HCT116 (cell line): ENCODE data around the gene STX12. TPM values are rescaled to one million over a fixed set of nuclear protein-coding genes. Genes with fewer than 3 reads are reported as not detected.
A peak's percentile ranks its signal among the peaks of the same experiment; 100 is the strongest.

Experiments
- ATAC-seq: fragments of 200-7000 bp; cut with Tn5 transposase; 2 replicates; pipeline ENCODE4 v1.9.1; 2020; ENCODE audit warnings: mild to moderate bottlenecking, moderate library complexity
- BruUV-seq: library from RNA; stranded (reverse); fragments of 400-500 nt; replicated peaks from 2 replicates; lab custom pipeline; 2021; lab: Mats Ljungman, UMichigan
- CTCF ChIA-PET: fragments of 300-600 bp; sonication (Branson Sonifier 250); formaldehyde crosslinking; loops from one replicate; lab custom pipeline; 2021; ENCODE audit warnings: antibody characterized with exemption; lab: Charles Lee
- POLR2A ChIA-PET: fragments of 300-600, 350-600 bp; sonication (Branson Sonifier 250); formaldehyde crosslinking; loops from one replicate; lab custom pipeline; 2021; ENCODE audit warnings: antibody characterized with exemption; lab: Charles Lee
- RAD21 ChIA-PET, 2 experiments: fragments of 300-600 bp; sonication (Branson Sonifier 250); formaldehyde crosslinking; loops; one replicate each; lab custom pipeline; 2023; ENCODE audit warnings: low total read pairs in 2 of 2; ENCODE audit not compliant: uncharacterized antibody in 2 of 2, unreplicated experiment in 2 of 2, low non-redundant PET in 1 of 2; lab: Charles Lee
- DNase-seq: peaks from one replicate; pipeline ENCODE4 v3.0.0-alpha.2; 2010; ENCODE audit warnings: low read depth, low spot score
- H2AFZ ChIP-seq: fragments of 200-600 bp; shearing (Covaris generic), sonication (generic); 2 replicates; pipeline ENCODE4 v1.6.1; 2017; ENCODE audit warnings: low read depth, mixed run types, mixed read lengths, antibody characterized with exemption, low read length; ENCODE audit not compliant: poor library complexity, severe bottlenecking
- H3K27ac ChIP-seq: 2 replicates; pipeline ENCODE4 v1.5.1; 2012; ENCODE audit warnings: low read depth, low read length
- H3K27me3 ChIP-seq: fragments of 200-600 bp; sonication (generic); 2 replicates; pipeline ENCODE4 v1.6.1; 2016; ENCODE audit warnings: mixed run types, low read length, mixed read lengths; ENCODE audit not compliant: insufficient read depth
- H3K36me3 ChIP-seq, 2 experiments: fragments of 200-500 bp in 1 of 2; fragments of 200-600 bp in 1 of 2; sonication (Bioruptor generic) in 1 of 2; sonication (generic) in 1 of 2; 2 replicates each; pipeline versions ENCODE4 v1.5.1 to v1.6.1; 2014 to 2016; ENCODE audit warnings: low read length in 2 of 2, inconsistent platforms in 1 of 2, mixed read lengths in 1 of 2, mixed run types in 1 of 2; ENCODE audit not compliant: insufficient read depth in 2 of 2, control insufficient read depth in 1 of 2
- H3K4me1 ChIP-seq, 2 experiments: fragments of 200-600 bp in 1 of 2; sonication (generic) in 1 of 2; 2 replicates each; pipeline versions ENCODE4 v1.5.1 to v1.6.1; 2012 to 2017; ENCODE audit warnings: low read length in 2 of 2, inconsistent platforms in 1 of 2, mild to moderate bottlenecking in 1 of 2, mixed read lengths in 1 of 2, mixed run types in 1 of 2, moderate library complexity in 1 of 2; ENCODE audit not compliant: insufficient read depth in 2 of 2, control insufficient read depth in 1 of 2
- H3K4me2 ChIP-seq: fragments of 200-600 bp; sonication (generic); 2 replicates; pipeline ENCODE4 v1.6.1; 2017; ENCODE audit warnings: mixed run types, low read length, mixed read lengths
- H3K4me3 ChIP-seq, 2 experiments: fragments of 200-600 bp in 1 of 2; sonication (generic) in 1 of 2; replicated peaks in 1 of 2; 2 replicates each; pipeline ENCODE4 v1.5.1; 2011 to 2016; ENCODE audit warnings: low read length in 2 of 2, control low read depth in 1 of 2, low read depth in 1 of 2, mild to moderate bottlenecking in 1 of 2, mixed read lengths in 1 of 2, mixed run types in 1 of 2
- H3K79me2 ChIP-seq: fragments of 200-600 bp; sonication (generic); 2 replicates; pipeline ENCODE4 v1.6.1; 2017; ENCODE audit warnings: mild to moderate bottlenecking, mixed run types, low read length, moderate library complexity, mixed read lengths; ENCODE audit not compliant: insufficient read depth
- H3K9ac ChIP-seq: fragments of 200-600 bp; sonication (generic); 2 replicates; pipeline ENCODE4 v1.6.1; 2016; ENCODE audit warnings: low read length, mixed read lengths
- H3K9me2 ChIP-seq: fragments of 200-600 bp; sonication (generic), shearing (Covaris generic); 2 replicates; pipeline ENCODE4 v1.6.1; 2017; ENCODE audit warnings: mixed run types, mild to moderate bottlenecking, moderate library complexity; ENCODE audit not compliant: insufficient read depth
- H3K9me3 ChIP-seq, 2 experiments: fragments of 200-500 bp in 1 of 2; fragments of 200-600 bp in 1 of 2; sonication (Bioruptor generic) in 1 of 2; sonication (generic) in 1 of 2; 2 replicates each; pipeline ENCODE4 v1.6.1; 2014 to 2017; ENCODE audit warnings: low read length in 2 of 2, mixed read lengths in 2 of 2, inconsistent platforms in 1 of 2, low read depth in 1 of 2, mild to moderate bottlenecking in 1 of 2, mixed run types in 1 of 2, moderate library complexity in 1 of 2; ENCODE audit not compliant: control insufficient read depth in 1 of 2, insufficient read depth in 1 of 2
- H4K20me1 ChIP-seq: fragments of 200-600 bp; sonication (generic), shearing (Covaris generic); 2 replicates; pipeline ENCODE4 v1.6.1; 2017; ENCODE audit warnings: mixed run types, mild to moderate bottlenecking, moderate library complexity; ENCODE audit not compliant: insufficient read depth
- ATF3 ChIP-seq: IDR thresholded peaks from 2 replicates; pipeline ENCODE4 v1.6.1; 2012
- CBX3 ChIP-seq: IDR thresholded peaks from 2 replicates; pipeline ENCODE4 v1.6.1; 2012; ENCODE audit warnings: low read depth
- CEBPB ChIP-seq: IDR thresholded peaks from 2 replicates; pipeline ENCODE4 v1.6.1; 2012; ENCODE audit warnings: low read depth
- CTCF ChIP-seq, 3 experiments: fragments of 200-600 bp in 1 of 3; sonication (generic) in 1 of 3; IDR thresholded peaks in 2 of 3; conservative IDR thresholded peaks in 1 of 3; 2 replicates each; pipeline ENCODE4 v1.5.1; 2012 to 2017; ENCODE audit warnings: low read depth in 2 of 3, low read length in 2 of 3, antibody characterized with exemption in 1 of 3, borderline replicate concordance in 1 of 3, control low read depth in 1 of 3, mild to moderate bottlenecking in 1 of 3, mixed read lengths in 1 of 3, mixed run types in 1 of 3, moderate library complexity in 1 of 3; ENCODE audit not compliant: insufficient read depth in 1 of 3
- EGR1 ChIP-seq: IDR thresholded peaks from 2 replicates; pipeline ENCODE4 v1.6.1; 2012; ENCODE audit warnings: low read depth
- ELF1 ChIP-seq: IDR thresholded peaks from 2 replicates; pipeline ENCODE4 v1.6.1; 2012; ENCODE audit warnings: low read depth, borderline replicate concordance
- FOSL1 ChIP-seq: IDR thresholded peaks from 2 replicates; pipeline ENCODE4 v1.6.1; 2012; ENCODE audit warnings: low read depth
- JUND ChIP-seq: IDR thresholded peaks from 2 replicates; pipeline ENCODE4 v1.6.1; 2012
- MAX ChIP-seq: IDR thresholded peaks from 2 replicates; pipeline ENCODE4 v1.6.1; 2012
- POLR2A ChIP-seq: IDR thresholded peaks from 2 replicates; pipeline ENCODE4 v1.7.0; 2011; ENCODE audit warnings: borderline replicate concordance; ENCODE audit not compliant: insufficient read depth, insufficient read length; ENCODE audit errors: extremely low read depth
- POLR2AphosphoS5 ChIP-seq: IDR thresholded peaks from 2 replicates; pipeline ENCODE4 v1.6.1; 2011; ENCODE audit warnings: mild to moderate bottlenecking, low read depth, low read length, moderate library complexity
- REST ChIP-seq: IDR thresholded peaks from 2 replicates; pipeline ENCODE4 v1.6.1; 2012; ENCODE audit warnings: low read depth
- SIN3A ChIP-seq: IDR thresholded peaks from 2 replicates; pipeline ENCODE4 v1.6.1; 2012; ENCODE audit warnings: low read depth
- SP1 ChIP-seq: IDR thresholded peaks from 2 replicates; pipeline ENCODE4 v1.6.1; 2012; ENCODE audit warnings: low read depth
- TCF7L2 ChIP-seq: IDR thresholded peaks from 2 replicates; pipeline ENCODE4 v1.7.0; 2011; ENCODE audit warnings: borderline replicate concordance, inconsistent platforms; ENCODE audit not compliant: insufficient read depth, insufficient read length; ENCODE audit errors: extremely low read depth
- ZBTB33 ChIP-seq: IDR thresholded peaks from 2 replicates; pipeline ENCODE4 v1.6.1; 2011; ENCODE audit warnings: mild to moderate bottlenecking, low read length, moderate library complexity; ENCODE audit not compliant: insufficient replicate concordance; ENCODE audit errors: extremely low read depth
- ZFX ChIP-seq: fragments of 450-650 bp; IDR thresholded peaks from 2 replicates; pipeline ENCODE4 v1.6.1; 2017
- intact Hi-C: fragments of 100-400 bp; cut with micrococcal nuclease; formaldehyde crosslinking; loops from 2 replicates; pipeline ENCODE4 v1.10.0; 2022
- total RNA-seq: library from RNA; stranded (reverse); gene quantifications from one replicate; pipeline ENCODE4 v1.2.1, GENCODE V29; 2021; ENCODE audit not compliant: unreplicated experiment

STX12 gene
- total RNA-seq, 1 experiment from 2014 or later: 27.6 TPM

GRCh38 chr1:27725374-27726172 lies 47.4 kb upstream of the STX12 start, which contains the start of gene FAM76A:
Gene FAM76A (plus strand): TSS chr1:27725961. CDS start chr1:27726081, 120 bp downstream.
- CTCF ChIA-PET: interaction anchor here (0.5 to 1.6 kb wide), 8 partner anchors 35 to 643 kb away, joined by 3 to 11 read pairs (median 4); partner anchors contain the start of gene STX12
- H3K4me3 ChIP-seq: peak within 1 kb of the TSS; percentile 65 to 66
- no TSS peak for BruUV-seq

More at GRCh38 chr1:27725374-27726172, 47.4 kb upstream of the STX12 start, which contains the start of gene FAM76A:
- ATAC-seq (peak; percentile 95), DNase-seq (peak; percentile 98)
- Histone ChIP-seq H3K27ac (peak within 1 kb of the TSS; percentile 76), H2AFZ (peak within 1 kb of the TSS; percentile 6), H3K36me3 (no peaks in the 10 kb centered on the region), H3K79me2 (no peaks in the 10 kb centered on the region), H3K9me2 (no peaks in the 10 kb centered on the region), H3K4me1 (peaks cover 10 to 17% of the 10 kb centered on the region in 2 experiments), H3K4me2 (peak within 1 kb of the TSS; percentile 82), H3K9ac (peak within 1 kb of the TSS; percentile 75), H3K9me3 (no peaks in the 10 kb centered on the region), H3K27me3 (no peaks in the 10 kb centered on the region), H4K20me1 (no peaks in the 10 kb centered on the region)
- intact Hi-C loops: no loop called here
- POLR2A ChIA-PET: interaction anchor here (0.6 to 1.8 kb wide), 7 partner anchors 12 to 533 kb away, joined by 3 to 15 read pairs (median 3); partner anchors contain the start of genes IFI6, PPP1R8 and STX12
- no peak for TF ChIP-seq FOSL1
- no peak for TF ChIP-seq JUND
- TF ChIP-seq EGR1: peak; percentile 41
- TF ChIP-seq POLR2AphosphoS5: peak; percentile 81
- peak; percentile 98 for TF ChIP-seq MAX
- TF ChIP-seq POLR2A: no peak
- no peak for TF ChIP-seq ATF3
- TF ChIP-seq CBX3: peak; percentile 54
- TF ChIP-seq CTCF (IDR thresholded peaks at IDR 0.05 in 2 of 3, conservative IDR thresholded peaks at IDR 0.05 in 1 of 3; ENCODE audit: borderline replicate concordance in 1 of 3, insufficient read depth in 1 of 3, low read depth in 2 of 3, low read length in 2 of 3): 0 out of 6 replicates have a peak, but pooled peaks of 2 of the 3 experiments have one; percentile 14 to 31
- no peak for TF ChIP-seq CEBPB
- peak; percentile 96 for TF ChIP-seq SP1
- no peak for TF ChIP-seq REST
- TF ChIP-seq SIN3A: no peak
- TF ChIP-seq TCF7L2: peak; percentile 28
- TF ChIP-seq ZBTB33: peak; percentile 97
- peak; percentile 46; the same call in 1 of the 2 replicates for TF ChIP-seq ZFX
- no peak; the same call in 1 of the 2 replicates for TF ChIP-seq ELF1
- RAD21 ChIA-PET: interaction anchor here (0.7 to 0.9 kb wide), 2 partner anchors 54 to 679 kb away, joined by 3 to 5 read pairs; partner anchors contain the start of gene IFI6 (in 1 of the 2)
